ENCODE measurements around the gene CFAP157. TPM values are rescaled to one million over a fixed set of nuclear protein-coding genes. Genes with fewer than 3 reads are reported as not detected.

Gene CFAP157
- total and polyA plus RNA-seq, 2 donors (not counting 3 experiments of a cell fraction or from before 2014, with no cell fraction given), result 0.03 TPM; not detected in 1

DNA sequence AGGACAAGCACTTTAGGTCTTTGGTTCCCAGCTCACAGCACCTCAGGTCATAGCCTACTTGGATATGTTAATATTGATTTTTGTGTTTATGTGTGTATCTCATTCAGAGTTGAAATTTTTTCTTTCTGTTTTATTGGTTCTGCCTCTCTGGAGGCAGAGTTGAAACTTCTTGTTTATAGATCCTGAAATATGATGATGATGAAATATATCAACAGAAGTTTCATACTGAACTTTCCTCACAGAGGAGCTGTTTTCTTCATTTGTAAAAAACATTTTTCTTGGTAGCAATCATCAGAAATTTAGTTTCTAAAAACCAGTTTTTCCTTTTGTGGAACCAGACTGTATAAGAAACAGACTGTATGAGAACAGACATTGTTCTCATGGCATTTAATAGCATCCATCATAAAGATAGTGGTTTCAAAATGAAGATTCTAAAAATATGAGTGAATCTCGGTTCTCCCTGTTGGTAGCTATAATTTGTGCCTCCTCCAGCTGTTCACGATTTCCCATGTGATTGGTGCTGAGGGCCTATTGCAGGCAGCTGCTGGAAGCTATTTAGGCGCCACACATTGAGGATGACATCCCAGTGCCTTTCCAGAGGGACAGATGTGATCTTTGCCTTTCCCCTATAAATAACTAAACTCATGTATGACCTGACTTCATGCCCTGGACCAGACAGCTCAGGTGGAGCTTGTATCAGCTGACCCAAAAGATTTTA lies 39.5 kb upstream of the CFAP157 start:
- H3K79me2 ChIP-seq (ENCODE audit: control insufficient read depth, insufficient read depth, low read length), result no peaks in the 10 kb centered on the region
- intact Hi-C loops (cut with micrococcal nuclease), result no loop called here
- H3K9me3 ChIP-seq (replicated peaks; ENCODE audit: control insufficient read depth, insufficient read depth, low read length), result no peaks in the 10 kb centered on the region
- ChIA-PET POLR2A (no interaction called here), CTCF (interaction anchor here (0.6 to 2.0 kb wide), 6 partner anchors 19 to 254 kb away, joined by 3 to 4 read pairs (median 3); partner anchors contain the start of gene TOR2A)
- no peaks in the 10 kb centered on the region for H3K27me3 ChIP-seq (ENCODE audit: control insufficient read depth in 2 of 2, insufficient read depth in 2 of 2, low read length in 2 of 2)
- H3K9ac ChIP-seq (replicated peaks; ENCODE audit: extremely low read depth, insufficient read depth, low read length), result no peak overlapping the region
- no peaks in the 10 kb centered on the region for H4K20me1 ChIP-seq (replicated peaks; ENCODE audit: control insufficient read depth, extremely low read depth, insufficient read depth, low read length)
- no peak overlapping the region for H3K4me3 ChIP-seq (replicated peaks in 1 of 3; ENCODE audit: insufficient read depth in 1 of 3, low read depth in 1 of 3, low read length in 3 of 3)
- TF ChIP-seq POLR2A (IDR thresholded peaks at IDR 0.05; ENCODE audit: low read depth, low read length) (no peak), JUN (IDR thresholded peaks at IDR 0.05; ENCODE audit: borderline replicate concordance, insufficient read depth, insufficient read length, low read depth) (no peak), MYC (IDR thresholded peaks at IDR 0.05; ENCODE audit: low read depth, low read length) (no peak), FOS (IDR thresholded peaks at IDR 0.05; ENCODE audit: borderline replicate concordance, insufficient read depth, low read length) (no peak), EZH2 (IDR thresholded peaks at IDR 0.05; ENCODE audit: borderline replicate concordance, low read depth, low read length, severe bottlenecking) (no peak), POLR2AphosphoS5 (IDR thresholded peaks at IDR 0.05; ENCODE audit: insufficient read depth, low read depth, low read length) (no peak), GATA2 (IDR thresholded peaks at IDR 0.05; ENCODE audit: insufficient read depth, insufficient read length, low read depth, low read length) (no peak)
- TF ChIP-seq, protein P1, sequence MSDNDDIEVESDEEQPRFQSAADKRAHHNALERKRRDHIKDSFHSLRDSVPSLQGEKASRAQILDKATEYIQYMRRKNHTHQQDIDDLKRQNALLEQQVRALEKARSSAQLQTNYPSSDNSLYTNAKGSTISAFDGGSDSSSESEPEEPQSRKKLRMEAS (IDR thresholded peaks at IDR 0.05; ENCODE audit: insufficient read depth, insufficient read length), result no peak
- TF ChIP-seq, protein P2, sequence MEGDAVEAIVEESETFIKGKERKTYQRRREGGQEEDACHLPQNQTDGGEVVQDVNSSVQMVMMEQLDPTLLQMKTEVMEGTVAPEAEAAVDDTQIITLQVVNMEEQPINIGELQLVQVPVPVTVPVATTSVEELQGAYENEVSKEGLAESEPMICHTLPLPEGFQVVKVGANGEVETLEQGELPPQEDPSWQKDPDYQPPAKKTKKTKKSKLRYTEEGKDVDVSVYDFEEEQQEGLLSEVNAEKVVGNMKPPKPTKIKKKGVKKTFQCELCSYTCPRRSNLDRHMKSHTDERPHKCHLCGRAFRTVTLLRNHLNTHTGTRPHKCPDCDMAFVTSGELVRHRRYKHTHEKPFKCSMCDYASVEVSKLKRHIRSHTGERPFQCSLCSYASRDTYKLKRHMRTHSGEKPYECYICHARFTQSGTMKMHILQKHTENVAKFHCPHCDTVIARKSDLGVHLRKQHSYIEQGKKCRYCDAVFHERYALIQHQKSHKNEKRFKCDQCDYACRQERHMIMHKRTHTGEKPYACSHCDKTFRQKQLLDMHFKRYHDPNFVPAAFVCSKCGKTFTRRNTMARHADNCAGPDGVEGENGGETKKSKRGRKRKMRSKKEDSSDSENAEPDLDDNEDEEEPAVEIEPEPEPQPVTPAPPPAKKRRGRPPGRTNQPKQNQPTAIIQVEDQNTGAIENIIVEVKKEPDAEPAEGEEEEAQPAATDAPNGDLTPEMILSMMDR (IDR thresholded peaks at IDR 0.05; ENCODE audit: extremely low read depth in 1 of 2, insufficient read depth in 1 of 2, low read depth in 1 of 2, low read length in 2 of 2), result no peak
- BruUV-seq (replicated peaks), result no TSS peak
- H3K4me2 ChIP-seq (ENCODE audit: insufficient read depth, low read length), result no peak overlapping the region
- H2AFZ ChIP-seq (ENCODE audit: low read depth, low read length), result no peak overlapping the region
- H3K4me1 ChIP-seq (ENCODE audit: control insufficient read depth, extremely low read depth, insufficient read depth, low read length), result no peaks in the 10 kb centered on the region
- no peak overlapping the region for H3K27ac ChIP-seq (ENCODE audit: insufficient read depth, low read depth, low read length)
- FAIRE-seq, result no peak
- dilution Hi-C loops (cut with MboI; ENCODE audit: extremely low pct_ligation_motif_present, low sequenced_read_pairs), result no loop called here
- peaks cover 0 to 8% of the 10 kb centered on the region in 2 experiments for H3K36me3 ChIP-seq (ENCODE audit: control insufficient read depth in 2 of 2, extremely low read depth in 1 of 2, insufficient read depth in 2 of 2, low read length in 2 of 2)
- DNase-seq (ENCODE audit: low read depth, low spot score), result no peak
- no peaks in the 10 kb centered on the region for H3K9me1 ChIP-seq (replicated peaks; ENCODE audit: control insufficient read depth, extremely low read depth, insufficient read depth, low read length)

All from endothelial cell of umbilical vein (primary cell).